Stimulated activated CD8-positive, alpha-beta memory T cell treated with anti-CD3 and anti-CD28 coated beads, Interleukin-7, amount 100 ng/mL, for 4 hours (primary cell): Measurements from ENCODE around the gene PLXNA4.

Experiments
- DNase-seq, 2 donors: peaks; one replicate each; pipeline ENCODE4 v3.0.0-alpha.2; 2020; ENCODE audit warnings: low read depth in 2 of 2

PLXNA4 gene

DNA sequence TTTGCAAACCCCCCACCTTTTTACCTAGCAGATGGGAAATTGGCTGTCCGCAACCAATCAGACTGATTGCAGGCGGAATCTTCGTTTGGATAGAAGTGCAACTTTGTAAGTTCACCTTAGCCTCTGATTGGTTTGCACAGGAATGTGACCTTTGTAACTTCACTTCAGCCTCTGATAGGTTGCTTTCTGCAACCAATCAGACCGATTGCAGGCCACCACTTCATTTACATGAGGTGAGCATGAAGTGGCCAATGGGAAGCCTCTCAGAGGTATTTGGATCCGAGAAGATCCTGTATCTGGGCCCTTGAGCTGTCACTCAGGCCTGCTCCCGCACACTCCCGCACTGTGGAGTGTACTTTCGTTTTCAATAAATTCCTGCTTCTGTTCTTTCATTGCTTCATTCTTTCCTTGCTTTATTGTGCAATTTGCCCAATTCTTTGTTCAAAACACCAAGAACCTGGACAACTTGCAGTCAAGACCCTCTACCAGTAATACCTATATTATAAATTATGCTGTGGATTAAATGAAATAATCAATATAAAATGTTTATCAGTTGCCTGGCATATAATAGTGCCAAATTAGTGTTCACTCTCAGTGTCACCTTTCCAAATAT is 491.4 kb downstream of the PLXNA4 start:
- no peak for DNase-seq

DNA sequence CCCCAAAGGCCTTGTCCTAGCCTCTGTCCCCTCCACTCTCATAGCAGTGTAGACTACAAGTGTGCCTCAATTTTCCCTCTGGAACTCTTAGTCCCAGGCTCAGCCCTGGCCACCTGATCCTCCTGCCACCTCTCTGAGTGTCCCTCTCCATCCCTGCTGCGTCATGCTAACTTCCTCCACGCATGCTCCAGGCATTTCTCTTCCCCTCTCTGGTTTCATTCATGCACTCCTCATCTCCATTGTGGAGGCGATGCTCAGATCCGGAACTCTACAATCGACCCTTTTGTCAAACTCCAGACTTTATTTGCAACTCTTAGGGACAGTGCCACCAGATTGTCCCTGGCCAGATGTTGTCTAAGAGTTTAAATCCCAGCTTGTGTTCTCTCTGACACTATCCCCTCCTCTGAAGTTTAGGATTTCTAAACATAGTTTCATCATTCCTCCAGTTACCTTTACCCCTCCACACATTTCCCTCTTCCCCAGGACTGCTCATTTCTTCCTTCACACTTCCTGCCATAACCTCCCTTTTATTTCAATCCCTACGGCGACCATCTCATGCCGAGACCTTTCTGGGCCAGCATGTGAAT is 492.6 kb downstream of the PLXNA4 start:
- DNase-seq, result no peak

DNA sequence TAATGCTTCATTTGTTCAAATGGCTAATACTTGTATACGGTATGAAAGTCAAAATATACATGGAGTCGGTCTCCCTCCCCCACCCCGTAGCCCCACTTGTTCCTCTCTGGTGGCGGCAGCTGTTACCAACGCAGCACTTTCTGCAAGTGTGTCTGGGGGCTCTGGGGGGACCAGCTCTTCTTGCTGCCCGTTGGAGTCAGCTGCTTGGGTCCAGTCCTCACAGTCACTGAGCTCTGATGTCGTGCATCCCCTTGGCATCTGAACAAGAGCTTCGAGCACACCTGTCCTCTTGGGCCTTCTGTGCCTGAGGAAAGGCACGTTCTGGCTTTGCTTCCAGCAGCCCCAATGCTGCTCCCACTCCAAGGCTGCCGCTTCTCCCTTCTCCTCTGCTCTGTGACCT is 493.1 kb downstream of the PLXNA4 start:
- DNase-seq, result no peak

DNA sequence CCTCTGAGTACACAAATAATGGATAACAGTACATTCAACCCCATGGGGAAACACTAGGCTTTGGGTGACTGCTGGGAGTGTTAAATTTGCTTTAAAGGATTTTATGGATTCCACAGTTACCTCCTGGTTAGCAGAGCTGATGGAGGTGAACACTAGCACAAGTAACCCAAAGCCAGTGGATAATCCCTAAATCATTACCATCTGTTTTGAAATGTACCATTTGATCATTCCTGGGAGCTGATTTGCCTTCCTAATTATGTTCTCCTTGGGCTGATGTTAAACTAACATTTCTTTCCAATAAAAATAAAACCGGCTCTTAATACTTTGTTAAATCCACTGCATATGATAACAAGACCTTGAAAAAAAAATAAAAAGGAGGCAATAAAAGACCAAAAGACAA is 493.9 kb downstream of the PLXNA4 start:
- DNase-seq, result no peak

DNA sequence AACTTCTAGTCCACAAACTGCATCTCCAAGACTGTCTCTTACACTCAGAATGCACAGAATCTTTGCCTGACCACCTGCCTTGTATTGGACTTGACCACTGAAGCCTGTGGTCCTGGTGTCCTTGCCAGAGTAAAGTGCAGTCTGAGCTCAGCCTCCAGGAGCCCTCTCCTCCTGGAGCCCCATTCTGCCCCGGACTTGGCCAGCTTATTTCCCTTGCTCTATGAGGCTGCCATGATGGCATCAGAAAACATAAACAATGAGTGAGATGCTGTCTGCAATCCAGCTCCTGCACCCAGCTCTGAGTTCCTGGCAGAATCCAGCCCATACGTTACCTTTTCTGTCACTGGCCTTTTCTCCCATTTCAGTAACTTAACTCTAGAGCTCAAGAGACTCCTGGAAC is 494.6 kb downstream of the PLXNA4 start:
- no peak for DNase-seq

DNA sequence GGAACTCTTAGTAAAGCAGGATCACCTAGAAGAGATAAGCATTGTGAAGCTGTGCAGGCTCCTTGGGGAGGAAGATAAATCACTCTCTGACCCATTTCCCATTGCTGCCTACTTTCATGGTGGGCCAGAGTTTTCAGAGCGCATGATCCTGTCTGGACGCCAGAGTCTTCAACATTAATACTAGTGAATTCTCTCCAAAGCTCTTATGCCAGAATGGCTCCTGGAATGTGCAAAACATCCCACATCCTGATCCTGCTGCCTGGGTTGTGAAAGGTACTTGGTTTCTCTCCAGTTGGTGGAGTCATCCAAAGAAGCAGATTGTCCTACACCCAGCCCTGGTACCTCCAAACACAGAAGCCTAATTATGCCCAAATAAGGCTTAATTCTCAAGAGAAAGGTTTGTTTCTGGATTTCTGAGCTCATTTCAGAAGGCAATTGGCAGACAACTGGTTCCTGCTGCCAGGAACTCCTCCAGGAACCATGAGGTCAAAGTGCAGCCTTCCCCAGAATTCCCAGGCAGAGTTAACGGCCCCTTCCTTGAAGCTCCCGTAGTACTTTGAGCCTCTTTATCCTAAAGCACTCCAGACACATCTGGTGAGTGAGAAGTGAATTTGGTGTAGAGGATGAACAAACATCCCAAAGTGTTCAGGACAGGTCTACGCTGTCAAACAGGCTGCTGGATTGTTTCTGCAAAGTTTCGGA is 495.2 kb downstream of the PLXNA4 start:
- DNase-seq, result no peak

DNA sequence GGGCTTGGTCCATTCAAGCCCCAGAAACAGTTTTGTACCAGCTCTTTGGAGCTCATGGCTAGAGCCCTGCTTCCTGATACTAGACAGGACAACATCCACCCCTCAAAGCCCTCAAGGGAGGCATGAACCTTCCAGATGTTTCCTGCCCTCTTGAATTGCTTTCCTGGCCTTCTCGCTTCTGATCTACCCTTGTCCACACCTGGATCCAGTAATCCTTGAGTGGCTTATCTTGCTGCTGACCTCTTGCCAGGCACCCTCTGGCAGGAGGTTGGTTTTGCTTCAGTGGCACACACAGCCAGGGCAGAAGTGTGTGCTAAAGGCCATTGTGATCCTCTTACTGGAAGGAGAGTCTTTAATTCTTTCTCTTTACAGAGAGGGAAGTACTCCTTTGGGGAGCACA is 495.8 kb downstream of the PLXNA4 start:
- DNase-seq, result no peak

DNA sequence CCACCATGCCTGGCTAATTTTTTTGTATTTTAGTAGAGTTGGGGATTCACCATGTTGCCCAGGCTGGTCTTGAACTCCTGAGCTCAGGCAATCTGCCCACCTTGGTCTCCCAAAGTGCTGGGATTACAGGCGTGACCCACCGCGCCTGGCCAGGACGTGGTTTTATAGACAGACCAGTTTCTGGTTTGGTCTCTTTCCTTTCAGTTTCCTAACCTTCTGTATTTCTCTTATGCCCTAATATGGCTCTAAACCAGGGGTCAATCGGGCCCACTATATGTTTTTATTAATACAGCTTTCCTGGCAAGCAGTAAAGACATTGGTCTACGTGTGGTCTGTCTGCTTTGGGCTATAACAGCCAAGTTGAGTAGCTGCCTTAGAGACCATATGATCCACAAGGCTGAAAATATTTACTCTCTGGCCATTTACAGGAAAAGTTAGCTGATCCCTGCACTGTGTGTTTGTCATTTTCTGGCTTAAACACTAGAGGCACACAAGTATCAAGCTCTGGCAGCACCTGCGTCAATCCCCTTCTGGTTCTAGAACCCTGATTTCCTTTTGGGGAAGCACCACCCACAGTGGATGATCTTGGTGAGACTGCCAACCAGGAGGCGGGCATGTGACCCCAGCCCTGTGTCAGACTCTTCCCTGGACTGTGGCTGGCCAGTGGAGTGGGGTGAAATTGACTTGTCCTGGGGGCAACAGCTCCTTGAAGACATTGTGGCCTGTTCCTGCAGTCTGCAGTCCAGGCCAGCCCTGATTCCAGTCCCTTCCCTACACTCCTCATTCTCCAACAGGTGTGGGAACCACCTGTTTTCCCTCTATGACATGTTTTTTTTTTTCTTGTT is 497.2 kb downstream of the PLXNA4 start:
- DNase-seq, result no peak

DNA sequence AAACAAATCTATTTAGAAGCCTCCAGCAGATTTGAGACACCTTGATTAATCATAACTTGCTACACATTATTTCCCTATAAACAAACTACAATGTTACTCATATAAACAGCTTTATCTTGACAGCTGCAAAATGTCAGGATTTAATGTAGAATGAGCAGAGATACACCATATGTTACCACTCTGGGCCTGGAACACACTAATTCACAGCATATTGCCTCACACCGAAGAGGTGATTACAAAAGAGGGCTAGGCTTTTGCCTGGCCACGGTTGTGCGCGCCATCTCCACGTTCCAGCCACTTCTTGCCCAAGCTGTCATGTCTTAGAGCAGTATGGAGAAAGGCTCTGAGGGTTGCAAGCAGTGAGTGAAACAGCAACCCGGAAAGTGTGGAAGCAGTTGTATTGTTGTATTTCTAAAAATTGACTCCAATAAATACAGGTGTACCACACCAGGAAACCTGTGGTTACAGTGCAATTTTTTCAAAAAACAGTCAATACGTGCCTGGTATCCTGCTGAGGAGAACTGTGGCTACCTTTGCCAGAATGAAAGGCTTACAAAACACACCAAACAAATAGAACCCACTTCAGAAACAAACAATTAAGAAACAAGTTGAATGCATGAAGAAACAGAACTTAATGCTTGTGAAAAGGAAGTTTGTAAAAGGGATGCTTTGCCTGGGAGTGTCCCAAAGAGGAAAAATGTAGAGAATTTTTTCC is 498.1 kb downstream of the PLXNA4 start:
- DNase-seq, result no peak

DNA sequence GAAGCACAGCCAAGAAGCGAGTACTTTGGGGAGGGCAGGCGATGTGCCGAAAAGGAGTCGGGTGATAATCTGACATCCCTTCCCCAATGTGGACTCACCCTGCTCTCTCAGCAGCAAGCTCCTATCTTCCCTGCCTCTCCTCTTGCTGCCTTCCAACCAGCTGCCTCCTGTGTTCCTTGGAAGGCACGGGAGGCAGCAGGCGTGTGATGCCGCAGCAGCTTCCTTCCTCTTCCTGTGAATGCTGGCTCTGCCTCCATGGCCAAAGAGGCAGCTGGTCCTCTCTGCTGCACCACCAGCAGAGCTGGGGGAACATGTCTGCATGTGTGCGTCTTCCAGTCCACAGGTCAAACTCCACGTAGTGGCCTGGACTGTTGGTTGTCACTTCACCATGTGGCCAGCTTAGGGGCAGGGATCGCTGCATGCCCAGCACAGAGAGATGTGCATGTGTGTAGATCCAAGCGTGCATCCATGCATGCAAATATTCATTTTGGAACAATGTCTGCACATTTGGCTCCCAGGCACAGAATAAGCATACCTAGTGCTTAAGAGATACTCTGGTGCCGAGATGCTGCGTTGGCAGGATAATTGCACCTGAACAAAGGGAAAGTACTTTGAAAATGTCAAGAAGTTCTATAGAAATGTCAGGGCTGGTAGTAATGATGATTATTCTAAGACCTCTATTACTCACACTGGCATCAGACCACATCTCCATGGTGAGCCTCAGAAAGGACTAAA is 499.8 kb downstream of the PLXNA4 start:
- no peak for DNase-seq

DNA sequence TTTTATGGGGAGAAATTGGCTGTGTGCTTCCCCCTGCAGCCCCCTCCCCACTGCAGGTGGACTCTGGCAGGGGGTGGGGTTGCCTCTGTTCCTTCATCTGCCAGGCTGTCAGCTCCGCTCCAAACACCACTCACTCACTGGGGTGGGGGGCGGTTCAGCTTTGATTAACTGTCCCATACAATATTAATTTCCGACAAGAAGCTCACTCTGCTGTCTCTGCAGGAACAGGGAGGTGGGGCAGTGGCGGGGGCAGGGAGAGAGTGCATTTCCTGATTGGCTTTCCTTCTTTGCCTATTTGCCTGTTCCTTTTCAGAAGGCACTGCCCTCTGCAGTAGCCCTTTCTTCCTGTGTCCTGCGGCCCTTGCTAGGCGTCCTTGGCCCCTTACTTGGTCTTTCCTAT is 500.8 kb downstream of the PLXNA4 start:
- DNase-seq, result no peak

DNA sequence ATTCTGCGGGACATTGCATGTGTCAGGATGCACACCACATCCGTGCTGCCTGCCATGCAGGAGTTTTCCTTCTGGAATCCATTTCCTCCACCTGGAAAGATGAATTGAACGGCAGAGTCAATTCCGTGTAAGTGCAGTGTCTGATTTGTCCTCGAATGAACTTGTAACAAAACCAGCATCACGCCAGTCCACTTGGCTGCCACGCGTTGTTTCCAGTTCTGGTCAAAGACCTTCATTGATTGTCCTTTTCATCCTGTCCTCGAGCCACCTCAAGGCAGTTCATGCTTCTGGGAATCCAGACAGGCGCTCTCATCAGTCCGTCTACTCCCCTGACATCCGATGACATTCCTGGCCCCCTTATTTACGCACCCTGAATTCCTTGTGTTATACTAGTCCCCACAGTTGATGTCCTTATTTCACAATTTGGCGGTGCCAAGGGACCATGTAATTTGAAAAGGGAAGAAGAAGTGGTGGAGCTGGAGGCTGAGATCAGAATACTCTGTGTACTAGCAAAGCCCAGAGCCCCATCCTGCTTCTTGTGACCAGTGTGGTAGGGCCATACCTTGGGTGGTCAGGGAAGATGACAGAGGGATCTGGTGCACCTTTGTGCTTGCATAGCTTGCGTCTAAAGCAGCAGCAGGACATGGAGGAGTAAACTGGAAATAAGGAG is 502.2 kb downstream of the PLXNA4 start:
- DNase-seq, result no peak
